GM18505 (cell line): ENCODE data around the gene TOMM20.
"Not testable (repeated sequence)": the region's sequence is repeated elsewhere in the genome, so short reads cannot be mapped to it uniquely, and the experiment has no call there.

ENCODE experiments used
- ATAC-seq: cut with Tn5 transposase; IDR thresholded peaks from one replicate; pipeline ENCODE4 v1.9.1; 2021; ENCODE audit not compliant: unreplicated experiment
- POLR2A ChIP-seq: IDR thresholded peaks from 4 replicates; pipeline ENCODE4 v1.6.1; 2011; ENCODE audit warnings: borderline replicate concordance; ENCODE audit not compliant: insufficient read depth, insufficient read length; ENCODE audit errors: extremely low read depth

The TOMM20 gene

GRCh38 chr1:235128456-235129328 lies at the start of gene TOMM20:
TOMM20 (minus strand) TSS chr1:235128837; CDS start chr1:235128715, 122 bp downstream.
- TF ChIP-seq POLR2A = peak; percentile 95
- peak; percentile 92 for ATAC-seq

GRCh38 chr1:235176486-235176885 lies 47.8 kb upstream of the TOMM20 start:
- no peak for TF ChIP-seq POLR2A
- ATAC-seq = no peak

GRCh38 chr1:235169986-235170385 lies 41.3 kb upstream of the TOMM20 start:
- no peak for ATAC-seq

GRCh38 chr1:235168375-235168774 lies 39.7 kb upstream of the TOMM20 start:
- no peak for ATAC-seq
- TF ChIP-seq POLR2A = no peak

More at GRCh38 chr1:235169986-235170385, 41.3 kb upstream of the TOMM20 start:
- no peak for TF ChIP-seq POLR2A

GRCh38 chr1:235161685-235162327 lies 33.2 kb upstream of the TOMM20 start:
- no peak for ATAC-seq
- TF ChIP-seq POLR2A = no peak

GRCh38 chr1:235160957-235161684 lies 32.5 kb upstream of the TOMM20 start, which contains the start of gene RBM34:
RBM34 (minus strand) TSS chr1:235161250; CDS start chr1:235161226, 24 bp downstream.
- peak; percentile 94 for ATAC-seq
- peak; percentile 98 for TF ChIP-seq POLR2A

GRCh38 chr1:235160383-235160956 lies 31.8 kb upstream of the TOMM20 start:
- ATAC-seq = peak; percentile 17
- no peak for TF ChIP-seq POLR2A

- not testable (repeated sequence) for ATAC-seq
Measured at GRCh38 chr1:235159930-235160329, 31.3 kb upstream of the TOMM20 start.

- not testable (repeated sequence) for ATAC-seq
Measured at GRCh38 chr1:235159284-235159683, 30.6 kb upstream of the TOMM20 start.

- no peak for TF ChIP-seq POLR2A
- ATAC-seq = no peak
Measured at GRCh38 chr1:235158680-235159079, 30.0 kb upstream of the TOMM20 start.

- ATAC-seq = no peak
- TF ChIP-seq POLR2A = no peak
Measured at GRCh38 chr1:235157150-235157549, 28.5 kb upstream of the TOMM20 start.

GRCh38 chr1:235156740-235157139 lies 28.1 kb upstream of the TOMM20 start:
- TF ChIP-seq POLR2A = no peak
- no peak for ATAC-seq

GRCh38 chr1:235156265-235156664 lies 27.6 kb upstream of the TOMM20 start:
- TF ChIP-seq POLR2A = no peak
- no peak for ATAC-seq
